CD4-positive, alpha-beta T cell treated with Interleukin-6 for 4 hours (primary cell): ENCODE results near the gene HERPUD2.
"Not testable (repeated sequence)": the region's sequence is repeated elsewhere in the genome, so short reads cannot be mapped to it uniquely, and the experiment has no call there.

Experiments used
- DNase-seq: peaks from one replicate; pipeline ENCODE4 v3.0.0-alpha.2; 2020; ENCODE audit warnings: mixed read lengths

The HERPUD2 gene

GRCh38 chr7:35712563-35713226, 17.8 kb upstream of the HERPUD2 start:
- no peak for DNase-seq

DNA sequence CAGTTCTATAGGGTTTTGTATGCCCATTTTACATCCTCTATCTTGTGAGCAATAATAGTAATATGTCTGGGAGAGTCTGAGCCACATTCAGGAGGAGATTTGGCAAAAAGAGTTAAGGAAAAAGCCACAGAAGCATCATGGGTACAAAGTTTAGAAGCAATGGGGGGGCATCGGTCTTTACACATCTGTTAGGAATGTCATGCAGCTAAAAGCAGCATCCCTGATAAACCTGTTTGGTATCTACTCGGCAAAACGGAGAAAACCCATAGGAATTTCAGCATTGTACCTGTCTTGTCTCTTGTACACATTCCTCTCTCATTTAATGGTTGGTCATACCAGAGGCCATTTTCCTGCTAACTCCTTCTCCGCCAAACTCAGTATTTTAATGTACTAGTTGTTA, 12.5 kb upstream of the HERPUD2 start:
- no peak for DNase-seq

GRCh38 chr7:35705932-35706461, 11.1 kb upstream of the HERPUD2 start:
- no peak for DNase-seq

- DNase-seq, result no peak
Measured at GRCh38 chr7:35704261-35704660, 9.3 kb upstream of the HERPUD2 start.

DNA sequence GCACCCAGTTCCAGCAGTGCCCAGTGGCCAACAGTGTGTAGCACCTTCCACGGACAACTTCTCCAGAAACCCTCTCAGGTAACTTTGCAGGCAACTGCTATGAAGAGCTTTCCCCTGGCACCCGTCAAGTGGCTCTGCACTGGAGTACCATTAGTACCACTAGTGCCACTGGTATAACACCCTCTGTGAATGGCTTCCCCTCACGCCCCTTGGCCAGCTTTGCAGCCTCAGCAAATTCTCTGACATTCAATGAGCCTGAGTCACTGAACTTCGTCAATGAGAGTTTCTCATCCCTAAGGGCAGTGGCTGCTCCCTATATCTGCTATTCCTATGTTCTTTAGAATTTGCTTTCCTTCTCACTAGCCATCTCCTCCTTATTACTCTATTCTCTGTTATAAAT, 7.6 kb upstream of the HERPUD2 start:
- no peak for DNase-seq

- no peak for DNase-seq
Measured at GRCh38 chr7:35701287-35701900, 6.5 kb upstream of the HERPUD2 start.

- DNase-seq, result no peak
Measured at GRCh38 chr7:35700865-35701264, 5.9 kb upstream of the HERPUD2 start.

GRCh38 chr7:35700333-35700732, 5.4 kb upstream of the HERPUD2 start:
- DNase-seq, result no peak

GRCh38 chr7:35699796-35700305, 4.9 kb upstream of the HERPUD2 start:
- no peak for DNase-seq

- DNase-seq, result not testable (repeated sequence)
Measured at GRCh38 chr7:35698382-35698781, 3.4 kb upstream of the HERPUD2 start.

DNA sequence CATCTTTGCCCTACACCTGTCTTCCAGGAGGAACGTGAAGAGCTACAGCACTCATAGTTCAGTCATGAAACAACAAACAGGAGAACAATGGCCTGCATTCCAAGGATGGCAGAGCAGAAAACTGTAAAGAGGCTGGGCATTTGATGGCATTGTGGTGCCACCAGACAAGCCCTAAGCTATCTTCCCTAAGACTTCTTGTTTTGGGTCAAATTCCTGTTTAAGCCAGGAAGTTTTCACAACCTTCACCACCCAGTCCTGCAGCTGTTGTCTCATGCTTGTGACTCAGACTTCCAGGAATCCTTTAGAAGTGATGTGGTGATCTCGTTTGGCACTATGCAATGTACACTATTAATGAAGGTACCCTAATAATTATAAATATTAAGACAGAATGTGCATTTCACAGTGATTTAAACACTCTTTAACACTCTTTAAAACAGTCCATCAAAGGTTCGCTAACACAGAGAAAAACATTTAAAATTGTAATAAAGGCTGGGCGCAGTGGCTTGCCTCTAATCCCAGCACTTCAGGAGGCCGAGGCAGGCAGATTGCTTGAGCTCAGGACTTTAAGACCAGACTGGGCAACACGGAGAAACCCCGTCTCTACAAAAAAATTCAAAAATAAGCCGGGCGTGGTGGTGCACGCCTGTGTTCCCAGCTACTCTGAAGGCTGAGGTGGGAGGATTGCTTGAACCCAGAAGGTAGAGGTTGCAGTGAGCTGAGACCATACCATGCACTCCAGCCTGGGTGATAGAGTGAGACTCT, 2.7 kb upstream of the HERPUD2 start:
- no peak for DNase-seq

GRCh38 chr7:35695987-35696386, 1.1 kb upstream of the HERPUD2 start:
- DNase-seq, result no peak

DNA sequence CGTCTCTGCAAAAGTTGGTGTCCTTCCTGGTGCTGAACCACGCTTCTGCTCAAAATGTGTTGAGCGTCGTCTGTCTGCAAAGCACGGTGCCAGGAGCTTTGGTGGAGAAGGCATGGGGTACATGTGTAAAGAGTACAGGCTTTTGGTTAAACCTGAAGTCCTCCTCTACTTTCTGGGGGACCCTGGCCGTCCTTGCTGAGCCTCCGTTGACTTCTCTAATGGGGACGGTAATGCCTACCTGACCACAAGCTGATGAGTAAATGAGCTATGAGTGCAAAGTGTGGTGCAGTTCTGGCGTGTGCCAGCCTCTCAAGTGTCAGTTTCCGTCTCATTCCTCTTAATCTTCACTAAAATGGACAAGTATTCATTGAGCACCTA, 527 bp upstream of the HERPUD2 start:
- DNase-seq, result peak; percentile 40

DNA sequence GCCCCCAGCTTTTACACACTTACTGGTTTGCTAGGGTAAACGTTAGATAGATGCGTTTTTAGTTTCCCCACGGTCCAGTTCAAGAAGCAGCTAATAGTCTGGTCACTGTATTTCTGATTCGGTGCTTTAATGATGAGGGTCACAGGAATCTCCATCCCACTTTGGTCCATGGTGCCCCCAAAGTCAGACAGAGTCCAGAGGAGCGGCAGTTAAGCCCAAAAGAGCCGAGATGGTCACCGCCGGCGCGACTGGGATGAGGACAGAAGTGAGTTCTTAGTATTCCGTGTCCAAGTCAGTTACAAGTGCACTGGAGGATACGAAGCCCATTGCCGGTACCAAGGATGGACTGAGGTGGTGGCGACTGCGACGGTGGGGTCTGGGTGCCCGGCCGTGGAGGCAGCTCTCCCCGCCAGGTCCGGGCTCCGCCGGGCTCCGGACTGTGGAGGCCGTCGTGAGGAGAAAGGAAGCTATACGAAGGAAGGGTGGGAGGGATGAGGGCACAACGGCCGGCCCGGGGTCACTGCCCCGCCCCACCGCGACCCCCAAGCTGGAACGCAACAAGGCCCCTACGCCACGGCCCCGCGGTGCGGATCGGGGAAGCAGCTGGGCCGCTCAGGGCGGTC, 663 bp downstream of the HERPUD2 start:
- no peak for DNase-seq

DNA sequence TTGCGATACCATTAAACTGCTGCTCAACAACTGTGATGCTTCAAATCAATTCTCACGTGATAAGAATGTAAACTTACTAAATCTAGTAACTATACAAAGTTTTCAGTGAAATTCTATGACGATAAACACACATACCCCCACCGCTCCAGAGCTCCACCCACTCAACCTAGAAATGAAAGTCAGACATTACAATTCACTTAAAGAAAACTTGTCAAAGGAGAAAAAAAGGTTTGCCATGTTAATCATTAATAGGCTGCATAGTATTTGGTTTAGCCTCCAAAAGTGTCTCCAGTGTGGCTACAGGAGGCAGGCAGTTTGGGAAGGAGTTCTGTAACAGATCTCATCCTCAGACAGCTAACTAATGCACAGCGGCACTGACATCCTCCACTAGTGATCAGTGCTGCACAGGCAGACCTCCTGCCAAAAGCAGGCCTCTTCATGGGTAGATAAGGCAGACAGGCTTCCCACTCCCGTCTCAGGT, 3.1 kb downstream of the HERPUD2 start:
- peak; percentile 48 for DNase-seq

- no peak for DNase-seq
Measured at GRCh38 chr7:35691366-35691765, 3.6 kb downstream of the HERPUD2 start.

DNA sequence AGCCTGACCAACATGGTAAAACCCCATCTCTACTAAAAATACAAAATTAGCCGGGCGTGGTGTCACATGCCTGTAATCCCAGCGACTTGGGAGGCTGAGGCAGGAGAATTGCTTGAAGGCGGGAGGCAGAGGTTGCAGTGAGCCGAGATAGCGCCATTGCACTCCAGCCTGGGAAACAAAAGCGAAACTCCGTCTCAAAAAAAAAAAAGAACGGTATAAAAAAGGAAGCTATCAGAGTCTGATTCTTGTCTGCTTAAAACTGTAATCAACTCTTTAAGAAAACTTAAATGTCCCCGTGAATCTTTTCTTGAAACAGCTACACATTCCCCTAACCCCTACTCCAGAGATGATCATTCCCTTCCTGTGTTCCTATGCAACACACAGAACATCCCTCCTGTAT, 4.3 kb downstream of the HERPUD2 start:
- DNase-seq, result not testable (repeated sequence)

- DNase-seq, result no peak
Measured at GRCh38 chr7:35685781-35686180, 9.2 kb downstream of the HERPUD2 start.

GRCh38 chr7:35681231-35682029, 13.5 kb downstream of the HERPUD2 start:
- no peak for DNase-seq

DNA sequence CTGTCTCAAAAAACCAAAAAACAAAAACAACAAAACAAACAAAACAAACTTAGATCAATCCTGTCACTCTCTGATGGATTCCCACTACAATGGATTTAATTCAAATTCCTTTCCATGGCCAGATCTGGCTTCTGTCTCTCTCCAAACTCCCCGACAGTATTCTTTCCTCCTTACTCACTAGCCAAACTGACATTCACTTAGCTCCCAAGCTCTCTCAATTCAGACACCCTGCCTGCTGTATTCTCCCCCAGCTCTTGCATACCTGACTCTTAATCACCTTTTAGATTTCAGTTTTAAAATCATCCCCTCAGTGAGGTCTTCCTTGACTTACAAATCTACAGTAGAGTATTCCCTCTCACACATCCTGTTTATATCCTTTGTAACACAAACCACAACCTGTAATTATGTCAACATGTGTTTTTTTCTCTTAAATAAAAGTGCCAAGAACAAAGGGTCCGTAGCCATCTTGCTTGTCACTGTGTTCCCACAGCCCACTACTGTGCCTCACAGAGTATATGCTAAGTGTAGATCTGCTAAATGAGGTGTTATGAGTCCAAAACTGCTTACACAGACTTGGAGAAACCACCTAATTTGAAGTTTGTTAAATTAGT, 14.4 kb downstream of the HERPUD2 start:
- DNase-seq, result no peak

DNA sequence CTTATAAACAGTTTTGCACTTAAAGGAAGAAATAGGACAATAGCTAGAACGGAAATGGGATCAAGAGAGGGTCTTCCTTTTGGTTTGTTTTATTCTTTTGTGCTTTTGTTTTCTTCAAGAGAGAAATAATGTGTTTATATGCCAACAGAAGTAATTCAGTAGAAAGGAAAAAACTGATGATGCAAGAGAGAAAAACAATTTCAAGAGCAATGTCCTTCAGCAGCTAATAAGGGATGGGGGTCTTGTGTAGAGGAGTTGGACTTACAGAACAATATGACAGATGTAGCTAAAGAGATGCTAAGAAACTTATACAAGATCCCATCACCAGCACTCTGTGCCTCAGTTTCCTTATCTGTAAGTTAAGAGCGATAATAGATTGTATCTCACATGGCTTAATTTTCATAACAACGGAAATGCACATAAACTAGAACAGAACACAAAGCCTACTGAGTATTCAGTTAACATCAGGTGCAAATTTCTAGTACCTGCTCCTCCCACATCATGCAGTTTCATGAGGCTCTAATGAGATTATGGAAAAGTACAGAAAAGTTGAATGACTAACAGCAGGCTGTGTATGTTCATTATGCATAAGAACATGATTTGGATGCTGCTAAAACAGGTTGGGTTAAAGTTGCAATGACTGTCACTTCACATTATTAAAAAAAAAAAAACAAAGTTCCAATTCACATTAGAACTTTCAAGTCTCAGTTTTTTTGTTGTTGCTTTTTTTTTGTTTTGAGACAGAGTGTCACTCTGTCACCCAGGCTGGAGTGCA, 17.2 kb downstream of the HERPUD2 start:
- no peak for DNase-seq
